Keratinocyte (primary cell): Measurements from ENCODE around the gene USH2A.

Experiments
- EZH2 ChIP-seq: IDR thresholded peaks from one replicate; pipeline ENCODE4 v1.6.1; 2012; ENCODE audit warnings: inconsistent platforms, mild to moderate bottlenecking, low read length, moderate library complexity
- TF ChIP-seq, protein P1 (sequence below), 3 experiments: IDR thresholded peaks in 1 of 3; conservative IDR thresholded peaks in 1 of 3; optimal IDR thresholded peaks in 1 of 3; 2 replicates in 2 of 3; 3 replicates in 1 of 3; pipeline versions ENCODE3 to v1.5.1; 2011; ENCODE audit warnings: low read length in 3 of 3, mild to moderate bottlenecking in 3 of 3, moderate library complexity in 2 of 3, control low read depth in 1 of 3, inconsistent platforms in 1 of 3; ENCODE audit not compliant: insufficient read depth in 2 of 3; ENCODE audit errors: extremely low read depth in 1 of 3

DNA sequence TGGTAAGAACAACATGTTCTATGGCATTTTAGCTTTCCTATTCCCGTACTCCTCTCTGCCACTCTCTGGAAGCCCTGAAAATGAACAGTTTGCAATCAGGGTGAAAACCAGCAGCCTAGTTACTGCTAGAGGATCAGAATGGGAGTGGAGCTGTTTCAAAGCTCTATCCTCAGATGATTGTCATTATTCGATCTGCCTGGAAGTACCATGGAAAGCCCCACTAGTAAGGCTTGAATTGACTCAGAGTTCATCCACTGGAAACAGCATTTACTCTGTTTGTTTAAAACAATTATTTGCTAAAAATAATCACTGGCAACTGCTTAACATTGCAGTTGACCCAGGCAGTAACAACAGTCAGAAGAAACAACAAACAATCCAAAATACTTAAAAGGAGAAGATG, 91.2 kb downstream of the USH2A start:
- TF ChIP-seq, protein P1, sequence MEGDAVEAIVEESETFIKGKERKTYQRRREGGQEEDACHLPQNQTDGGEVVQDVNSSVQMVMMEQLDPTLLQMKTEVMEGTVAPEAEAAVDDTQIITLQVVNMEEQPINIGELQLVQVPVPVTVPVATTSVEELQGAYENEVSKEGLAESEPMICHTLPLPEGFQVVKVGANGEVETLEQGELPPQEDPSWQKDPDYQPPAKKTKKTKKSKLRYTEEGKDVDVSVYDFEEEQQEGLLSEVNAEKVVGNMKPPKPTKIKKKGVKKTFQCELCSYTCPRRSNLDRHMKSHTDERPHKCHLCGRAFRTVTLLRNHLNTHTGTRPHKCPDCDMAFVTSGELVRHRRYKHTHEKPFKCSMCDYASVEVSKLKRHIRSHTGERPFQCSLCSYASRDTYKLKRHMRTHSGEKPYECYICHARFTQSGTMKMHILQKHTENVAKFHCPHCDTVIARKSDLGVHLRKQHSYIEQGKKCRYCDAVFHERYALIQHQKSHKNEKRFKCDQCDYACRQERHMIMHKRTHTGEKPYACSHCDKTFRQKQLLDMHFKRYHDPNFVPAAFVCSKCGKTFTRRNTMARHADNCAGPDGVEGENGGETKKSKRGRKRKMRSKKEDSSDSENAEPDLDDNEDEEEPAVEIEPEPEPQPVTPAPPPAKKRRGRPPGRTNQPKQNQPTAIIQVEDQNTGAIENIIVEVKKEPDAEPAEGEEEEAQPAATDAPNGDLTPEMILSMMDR (optimal IDR thresholded peaks at IDR 0.05 in 1 of 3, IDR thresholded peaks at IDR 0.05 in 1 of 3, conservative IDR thresholded peaks at IDR 0.05 in 1 of 3; ENCODE audit: extremely low read depth in 1 of 3, insufficient read depth in 2 of 3, low read length in 3 of 3): no peak
- no peak for TF ChIP-seq EZH2
